Measurements from ENCODE around the gene ITPKA. TPM values are rescaled to one million over a fixed set of nuclear protein-coding genes. Genes with fewer than 3 reads are reported as not detected.

Gene ITPKA
- total RNA-seq (2022; extraction: Qiagen RNA extraction), result 6.5 to 12.4 TPM (median 10.2 TPM) in 5 replicates

DNA sequence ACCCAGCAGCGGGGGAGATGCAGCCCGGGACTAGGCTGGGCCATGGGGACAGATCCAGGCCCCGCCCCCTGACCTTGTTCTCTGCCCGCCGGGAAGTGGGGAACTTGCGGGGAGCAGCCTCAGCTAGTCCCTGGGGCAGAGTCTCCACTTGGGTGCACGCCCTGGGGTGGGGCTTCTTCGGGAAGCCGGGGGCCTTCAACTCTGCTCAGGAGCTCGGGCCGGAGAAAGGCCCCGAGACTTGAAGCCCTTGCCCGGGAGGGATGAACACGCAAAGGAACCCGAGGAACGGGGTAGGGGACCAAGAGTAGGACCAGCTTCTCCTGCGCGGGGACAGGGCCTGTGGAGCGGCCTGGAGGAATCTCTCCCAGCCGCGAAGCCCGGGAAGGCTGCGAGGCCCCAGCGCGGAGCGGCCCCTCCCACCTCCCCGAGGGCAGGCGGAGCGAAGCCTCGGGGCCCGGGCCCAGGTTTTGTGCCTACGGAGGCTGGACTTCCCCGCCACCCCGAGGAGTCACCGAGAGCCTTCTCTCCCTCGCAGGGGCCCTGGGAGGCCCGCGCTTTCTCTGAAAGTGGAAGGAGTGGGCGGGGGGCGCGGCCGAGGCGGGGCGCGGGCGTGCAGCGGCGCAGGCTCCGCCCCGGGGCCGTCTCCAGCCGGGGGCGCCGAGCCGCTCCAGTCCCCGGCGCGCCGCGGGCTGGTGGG, at the start of gene ITPKA:
TSS of gene ITPKA (plus strand) at position 670 of the 697 bp plus-strand sequence. CDS start 54 bp downstream, outside the sequence.

DNA sequence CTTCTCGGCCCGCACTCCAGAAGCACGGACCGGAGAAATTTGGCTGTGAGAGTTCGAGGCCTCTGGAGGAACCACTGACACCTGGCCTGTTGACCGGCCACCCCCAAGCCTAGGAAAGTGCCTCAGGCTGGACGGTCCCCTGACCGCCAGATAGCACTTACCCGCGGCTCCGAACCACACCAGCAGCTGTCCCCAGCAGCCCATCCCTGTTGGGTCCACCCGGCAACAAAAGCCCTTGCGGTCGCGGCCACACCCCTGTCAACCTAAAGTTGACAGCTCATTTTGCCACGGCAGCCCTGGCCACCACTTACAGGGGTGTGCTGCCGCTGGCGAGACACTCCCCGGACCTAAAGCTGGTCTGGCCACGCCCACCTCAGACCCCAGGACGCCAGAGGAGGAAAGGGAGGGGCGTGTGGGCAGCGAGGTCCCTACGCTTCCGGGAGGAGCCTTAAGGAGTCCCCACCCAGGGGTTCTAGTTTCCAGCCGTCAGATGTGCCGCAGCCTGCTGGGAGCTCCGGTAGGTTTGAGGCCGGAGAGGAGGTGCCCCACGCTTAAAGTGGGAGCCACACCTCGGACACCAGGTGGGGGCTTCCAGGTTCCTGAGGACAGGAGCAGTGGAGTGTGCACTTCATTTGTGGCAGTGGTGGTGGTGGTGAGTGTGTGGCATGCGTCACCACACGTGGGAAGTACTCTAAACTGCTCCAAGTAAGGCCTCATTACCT, 20.0 kb downstream of the ITPKA start, which contains the start of gene LTK:
TSS of gene LTK (minus strand) at position 322 of the 722 bp plus-strand sequence. CDS start at position 204, 118 bp downstream.

Other genes with a start within 250 kb of the ITPKA start
- 12.9 to 13.8 TPM (median 13.3 TPM) in 5 replicates for gene OIP5, start 161.3 kb upstream of the ITPKA start, total RNA-seq (2022; extraction: Qiagen RNA extraction)
- 58.2 to 93.2 TPM (median 64.3 TPM) in 5 replicates for gene NUSAP1, start 161.0 kb upstream of the ITPKA start, total RNA-seq (2022; extraction: Qiagen RNA extraction)
- 11.6 to 16.1 TPM (median 12.7 TPM) in 5 replicates for gene NDUFAF1, start 91.4 kb upstream of the ITPKA start, total RNA-seq (2022; extraction: Qiagen RNA extraction)
- 17.1 to 22.2 TPM (median 19.1 TPM) in 5 replicates for gene RTF1, start 76.8 kb upstream of the ITPKA start, total RNA-seq (2022; extraction: Qiagen RNA extraction)
- 0.05 to 0.20 TPM (median 0.05 TPM) in 5 replicates for gene LTK, start 20.0 kb downstream of the ITPKA start, total RNA-seq (2022; extraction: Qiagen RNA extraction)
- gene RPAP1, start 50.4 kb downstream of the ITPKA start, total RNA-seq (2022; extraction: Qiagen RNA extraction), result 11.4 to 15.2 TPM (median 13.0 TPM) in 5 replicates
- gene TYRO3, start 65.3 kb downstream of the ITPKA start, total RNA-seq (2022; extraction: Qiagen RNA extraction), result 16.1 to 19.7 TPM (median 18.2 TPM) in 5 replicates
- 5.7 to 7.9 TPM (median 6.1 TPM) in 5 replicates for gene MGA, start 166.5 kb downstream of the ITPKA start, total RNA-seq (2022; extraction: Qiagen RNA extraction)

Data from A549 treated with AZD2906 at 1 μM for 4 hours (cell line).